Measurements from ENCODE around the gene KRT4.

KRT4 gene

DNA sequence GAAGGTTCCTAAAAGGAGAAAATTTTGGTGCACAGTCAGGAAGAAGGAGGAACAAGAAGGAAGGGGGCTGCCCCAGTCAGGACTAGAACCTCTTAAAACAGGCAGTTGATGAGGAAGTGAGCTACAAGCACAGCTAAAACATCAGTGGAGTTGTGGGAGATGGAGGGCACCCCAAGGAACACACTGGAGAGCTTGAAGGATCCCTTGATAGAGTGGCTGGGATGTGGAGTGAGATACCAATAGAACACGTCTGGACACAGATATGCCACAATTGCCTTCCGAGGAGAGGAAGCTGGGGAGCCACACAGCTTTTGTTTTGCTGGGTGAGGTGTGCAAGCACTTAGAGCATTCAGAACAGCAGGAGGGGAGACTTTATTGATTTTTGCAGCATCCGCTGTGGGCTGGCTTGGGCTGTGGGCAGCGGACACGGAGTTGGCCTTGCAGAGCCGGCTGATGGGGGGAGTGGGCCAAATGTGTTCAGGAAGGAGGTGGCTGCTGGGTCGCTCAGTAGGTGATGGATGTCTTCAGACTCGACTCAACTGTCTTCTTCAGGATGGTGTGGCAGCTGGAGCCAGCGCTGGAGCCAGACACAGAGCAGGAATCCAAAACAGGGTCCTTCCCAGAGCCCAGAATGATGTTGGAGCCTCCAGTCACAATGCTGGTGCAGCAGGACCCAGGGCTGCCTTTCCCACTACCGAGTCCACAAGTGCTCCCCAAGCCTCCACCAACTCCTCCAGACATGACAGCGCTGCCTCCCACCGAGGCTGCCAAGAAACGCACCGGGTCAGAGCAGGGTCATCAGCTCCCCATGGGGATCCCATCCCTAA lies 24.9 kb upstream of the KRT4 start:
- TF ChIP-seq, protein P1, sequence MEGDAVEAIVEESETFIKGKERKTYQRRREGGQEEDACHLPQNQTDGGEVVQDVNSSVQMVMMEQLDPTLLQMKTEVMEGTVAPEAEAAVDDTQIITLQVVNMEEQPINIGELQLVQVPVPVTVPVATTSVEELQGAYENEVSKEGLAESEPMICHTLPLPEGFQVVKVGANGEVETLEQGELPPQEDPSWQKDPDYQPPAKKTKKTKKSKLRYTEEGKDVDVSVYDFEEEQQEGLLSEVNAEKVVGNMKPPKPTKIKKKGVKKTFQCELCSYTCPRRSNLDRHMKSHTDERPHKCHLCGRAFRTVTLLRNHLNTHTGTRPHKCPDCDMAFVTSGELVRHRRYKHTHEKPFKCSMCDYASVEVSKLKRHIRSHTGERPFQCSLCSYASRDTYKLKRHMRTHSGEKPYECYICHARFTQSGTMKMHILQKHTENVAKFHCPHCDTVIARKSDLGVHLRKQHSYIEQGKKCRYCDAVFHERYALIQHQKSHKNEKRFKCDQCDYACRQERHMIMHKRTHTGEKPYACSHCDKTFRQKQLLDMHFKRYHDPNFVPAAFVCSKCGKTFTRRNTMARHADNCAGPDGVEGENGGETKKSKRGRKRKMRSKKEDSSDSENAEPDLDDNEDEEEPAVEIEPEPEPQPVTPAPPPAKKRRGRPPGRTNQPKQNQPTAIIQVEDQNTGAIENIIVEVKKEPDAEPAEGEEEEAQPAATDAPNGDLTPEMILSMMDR (IDR thresholded peaks at IDR 0.05), result no peak
- Mint-ChIP-seq H3K27ac (no peak overlapping the region), H3K27me3 (ENCODE audit: low read depth, poor library complexity) (peaks cover 25% of the 10 kb centered on the region), H3K36me3 (ENCODE audit: low read depth) (no peaks in the 10 kb centered on the region), H3K4me3 (no peak overlapping the region), H3K4me1 (peaks cover 12% of the 10 kb centered on the region), H3K9me3 (no peaks in the 10 kb centered on the region)
- DNase-seq, result no peak

- H3K27me3 Mint-ChIP-seq (ENCODE audit: low read depth, poor library complexity), result peaks cover 21% of the 10 kb centered on the region
- H3K4me1 Mint-ChIP-seq, result peaks cover 12% of the 10 kb centered on the region
- no peaks in the 10 kb centered on the region for H3K36me3 Mint-ChIP-seq (ENCODE audit: low read depth)
- H3K4me3 Mint-ChIP-seq, result no peak overlapping the region
- TF ChIP-seq, protein P1 (IDR thresholded peaks at IDR 0.05), result no peak
- no peak for DNase-seq
- H3K9me3 Mint-ChIP-seq, result no peaks in the 10 kb centered on the region
- no peak overlapping the region for H3K27ac Mint-ChIP-seq
Measured at GRCh38 chr12:52837781-52838608, 24.1 kb upstream of the KRT4 start.

- Mint-ChIP-seq H3K4me1 (peaks cover 12% of the 10 kb centered on the region), H3K27ac (no peak overlapping the region), H3K27me3 (ENCODE audit: low read depth, poor library complexity) (peaks cover 20% of the 10 kb centered on the region), H3K36me3 (ENCODE audit: low read depth) (no peaks in the 10 kb centered on the region), H3K9me3 (no peaks in the 10 kb centered on the region), H3K4me3 (no peak overlapping the region)
- TF ChIP-seq, protein P1 (IDR thresholded peaks at IDR 0.05), result no peak
- DNase-seq, result no peak
Measured at GRCh38 chr12:52837413-52837741, 23.5 kb upstream of the KRT4 start.

DNA sequence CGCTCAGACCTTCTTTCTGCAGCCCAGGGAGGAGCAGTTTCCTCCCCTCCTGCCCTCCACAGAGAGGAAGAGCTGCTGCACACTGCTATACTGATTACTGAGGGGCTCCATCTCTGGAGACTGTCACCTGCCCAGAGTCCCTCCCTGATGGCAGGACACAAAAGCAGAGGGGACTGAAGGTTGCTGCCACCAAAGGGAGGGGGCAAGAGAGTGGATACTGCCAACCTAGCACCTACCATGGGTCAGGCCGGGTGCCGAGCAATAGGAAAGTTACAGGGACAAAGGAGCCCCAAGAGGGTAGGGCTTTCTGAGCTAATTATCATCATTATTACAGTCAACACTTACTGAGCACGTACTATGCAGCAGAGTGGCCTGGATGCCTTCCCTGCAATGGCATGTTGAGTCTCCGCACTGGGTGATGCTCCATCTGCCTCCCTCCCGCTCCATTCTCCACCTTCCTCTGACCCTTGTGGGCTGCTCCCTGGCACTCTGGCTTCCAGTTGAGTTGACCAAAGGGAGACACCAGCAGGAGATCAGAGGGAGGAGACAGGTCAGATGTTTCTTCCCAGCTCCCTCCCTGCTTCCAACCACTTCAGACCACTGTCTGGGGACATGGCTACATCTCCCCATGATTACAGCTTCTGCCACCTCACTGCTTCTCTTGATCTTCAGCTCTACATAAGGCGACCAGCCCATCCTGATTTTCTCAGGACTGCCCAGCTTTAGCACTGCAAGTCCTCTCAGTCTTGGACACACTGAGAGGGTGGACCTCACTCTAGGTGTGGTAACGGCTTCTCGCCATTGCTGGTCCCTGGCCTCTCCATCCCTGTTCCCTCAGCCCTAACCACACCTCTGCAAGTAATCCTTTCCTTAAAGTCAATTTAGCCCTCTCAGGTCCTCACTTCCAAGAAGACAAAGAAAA lies 22.8 kb upstream of the KRT4 start:
- Mint-ChIP-seq H3K9me3 (no peaks in the 10 kb centered on the region), H3K4me1 (peaks cover 12% of the 10 kb centered on the region), H3K4me3 (no peak overlapping the region), H3K27ac (no peak overlapping the region), H3K36me3 (ENCODE audit: low read depth) (no peaks in the 10 kb centered on the region), H3K27me3 (ENCODE audit: low read depth, poor library complexity) (peaks cover 22% of the 10 kb centered on the region)
- TF ChIP-seq, protein P1 (IDR thresholded peaks at IDR 0.05), result no peak
- no peak for DNase-seq

DNA sequence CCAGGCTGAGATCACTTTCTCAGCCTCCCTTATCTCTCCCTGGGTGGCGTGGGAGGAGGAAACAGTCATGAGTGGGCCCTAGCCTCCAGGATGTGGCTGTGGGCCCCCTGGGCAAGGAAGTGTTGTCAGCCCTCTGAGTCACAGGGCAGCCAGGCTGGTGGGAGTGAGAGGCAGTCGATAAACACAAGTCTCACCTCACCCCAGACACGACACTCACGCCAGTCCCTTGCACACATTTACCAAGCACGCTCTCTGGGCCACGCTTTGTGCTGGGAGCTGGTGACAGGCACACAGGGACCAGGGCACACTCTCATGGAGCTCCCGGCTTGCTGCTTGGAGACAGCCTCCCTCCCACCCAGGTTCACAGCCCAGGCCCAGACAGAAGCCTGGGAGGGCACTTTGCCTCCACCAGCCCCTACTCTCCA lies 22.1 kb upstream of the KRT4 start:
- no peaks in the 10 kb centered on the region for H3K9me3 Mint-ChIP-seq
- peak overlapping the region; percentile 93 for H3K27ac Mint-ChIP-seq
- H3K27me3 Mint-ChIP-seq (ENCODE audit: low read depth, poor library complexity), result peaks cover 27% of the 10 kb centered on the region
- DNase-seq, result no peak
- peaks cover 12% of the 10 kb centered on the region for H3K4me1 Mint-ChIP-seq
- TF ChIP-seq, protein P1 (IDR thresholded peaks at IDR 0.05), result no peak
- H3K36me3 Mint-ChIP-seq (ENCODE audit: low read depth), result no peaks in the 10 kb centered on the region
- H3K4me3 Mint-ChIP-seq, result no peak overlapping the region

All from nephron progenitor cell (in vitro differentiated cells).